HG03469 (cell line): ENCODE data around the gene PDCD11.
"Not testable (repeated sequence)": the region's sequence is repeated elsewhere in the genome, so short reads cannot be mapped to it uniquely, and the experiment has no call there.

ENCODE experiments used
- ATAC-seq: cut with Tn5 transposase; IDR thresholded peaks from one replicate; pipeline ENCODE4 v1.9.1; 2021; ENCODE audit warnings: mild to moderate bottlenecking, moderate library complexity, moderate number of reproducible peaks; ENCODE audit not compliant: unreplicated experiment

PDCD11 gene

GRCh38 chr10:103417148-103417469, 20.7 kb downstream of the PDCD11 start:
- ATAC-seq, result not testable (repeated sequence)

GRCh38 chr10:103417601-103418000, 21.2 kb downstream of the PDCD11 start:
- no peak for ATAC-seq

- ATAC-seq, result no peak
These were observed 22.7 kb downstream of the PDCD11 start for GRCh38 chr10:103419101-103419500.

GRCh38 chr10:103423748-103424147, 27.3 kb downstream of the PDCD11 start:
- no peak for ATAC-seq

- no peak for ATAC-seq
These were observed 31.4 kb downstream of the PDCD11 start for GRCh38 chr10:103427866-103428265.

DNA sequence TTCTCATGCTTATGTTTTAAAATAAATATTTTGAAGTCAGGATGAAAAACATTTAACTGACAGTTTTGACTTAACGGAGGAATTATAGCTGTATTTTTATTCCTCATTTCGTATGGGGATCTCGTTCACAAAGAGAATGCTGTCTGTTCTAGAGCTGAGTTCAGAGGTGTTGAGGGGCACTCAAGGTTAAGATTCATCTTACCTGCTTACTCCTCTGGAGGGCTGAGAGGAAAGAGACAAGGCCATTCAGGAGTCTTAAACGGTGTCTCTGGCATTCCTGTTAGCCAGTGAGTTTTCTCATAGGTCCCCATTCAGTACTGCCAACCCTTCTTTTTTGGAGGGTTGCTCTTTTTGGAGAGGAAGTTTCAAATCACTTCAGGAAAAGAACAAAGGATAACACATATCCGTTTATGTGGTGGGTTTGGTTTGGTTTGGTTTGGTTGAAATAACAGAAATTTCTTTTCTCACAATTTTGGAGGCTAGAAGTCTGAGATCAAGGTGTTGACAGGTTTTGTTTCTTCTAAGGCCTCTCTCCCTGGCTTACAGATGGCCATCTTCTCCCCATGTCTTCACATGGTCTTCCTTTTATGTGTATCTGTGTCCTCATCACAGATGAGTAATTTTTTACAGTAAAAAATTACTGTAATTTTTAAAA, 32.7 kb downstream of the PDCD11 start:
- ATAC-seq, result no peak

DNA sequence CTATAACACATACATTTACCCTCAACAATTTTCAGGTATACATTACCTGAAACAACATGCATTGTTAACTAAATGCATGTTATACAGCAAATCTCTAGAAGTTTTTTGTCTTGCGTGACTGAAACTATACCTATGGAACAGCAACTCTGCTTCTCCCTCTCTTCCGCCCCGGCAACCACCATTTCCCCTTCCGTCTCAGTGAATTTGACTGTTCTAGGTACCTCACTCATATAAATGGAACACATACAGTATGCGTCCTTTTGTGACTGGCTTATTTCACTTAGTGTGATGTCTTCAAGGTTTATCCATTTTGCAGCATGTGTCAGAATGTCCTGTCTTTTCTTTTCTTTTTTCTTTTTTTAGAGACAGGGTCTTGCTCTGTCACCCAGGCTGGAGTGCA, 33.2 kb downstream of the PDCD11 start:
- no peak for ATAC-seq

- ATAC-seq, result no peak
These were observed 35.5 kb downstream of the PDCD11 start for GRCh38 chr10:103431902-103432301.

DNA sequence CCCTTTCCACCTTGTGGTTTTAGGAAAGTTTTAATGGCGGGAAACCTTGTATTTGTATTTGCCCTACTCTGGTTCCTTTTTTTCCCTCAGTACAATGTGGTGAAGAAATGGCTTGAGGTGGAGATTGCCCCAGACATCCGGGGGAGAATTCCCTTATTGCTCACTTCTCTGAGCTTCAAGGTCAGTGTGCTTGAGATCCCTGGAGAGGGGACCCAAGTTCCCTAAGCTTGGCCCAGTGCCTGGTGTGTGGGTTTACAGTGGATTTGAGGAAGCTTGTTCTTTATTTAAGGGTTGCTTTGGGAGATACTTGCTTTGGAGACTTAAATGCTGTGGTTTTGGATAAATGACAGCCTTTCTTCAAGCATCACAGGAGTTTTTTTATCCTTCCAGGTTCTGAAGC, 37.4 kb downstream of the PDCD11 start:
- ATAC-seq, result no peak

GRCh38 chr10:103439776-103440175, 43.4 kb downstream of the PDCD11 start:
- no peak for ATAC-seq

DNA sequence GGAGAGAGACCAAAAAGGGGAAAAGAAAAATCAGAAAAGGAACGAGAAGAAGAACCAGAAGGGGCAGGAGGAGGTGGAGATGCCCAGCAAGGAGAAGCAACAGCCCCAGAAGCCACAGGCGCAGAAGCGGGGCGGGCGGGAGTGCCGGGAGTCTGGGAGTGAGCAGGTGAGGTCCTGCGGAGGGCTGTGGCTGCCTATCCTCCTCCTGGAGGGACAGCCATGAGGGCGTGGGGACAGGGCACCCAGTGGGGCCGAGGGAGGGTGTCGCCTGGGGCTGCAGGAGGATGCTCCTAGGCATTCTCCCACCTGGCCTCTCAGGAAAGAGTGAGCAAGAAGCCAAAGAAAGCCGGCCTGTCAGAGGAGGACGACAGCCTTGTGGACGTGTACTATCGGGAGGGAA, 44.0 kb downstream of the PDCD11 start:
- ATAC-seq, result no peak

GRCh38 chr10:103441206-103441605, 44.8 kb downstream of the PDCD11 start:
- ATAC-seq, result no peak

DNA sequence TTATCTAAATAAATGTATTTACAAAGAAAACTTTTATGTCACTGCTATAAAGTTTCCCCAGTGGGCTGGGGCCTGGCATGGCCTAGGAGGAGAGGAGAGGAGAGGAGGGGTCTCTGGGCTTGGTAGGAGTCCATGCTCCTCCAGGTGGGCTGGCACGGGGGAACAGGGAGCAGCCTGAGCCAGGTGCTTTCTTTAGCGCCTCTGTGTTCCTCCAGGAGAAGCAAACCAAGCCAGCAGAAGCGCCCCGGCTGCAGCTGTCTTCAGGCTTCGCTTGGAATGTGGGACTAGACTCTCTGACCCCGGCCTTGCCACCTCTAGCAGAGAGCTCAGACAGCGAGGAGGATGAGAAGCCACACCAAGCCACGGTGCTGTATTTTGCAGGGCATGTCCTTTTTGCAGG, 45.2 kb downstream of the PDCD11 start:
- no peak for ATAC-seq

DNA sequence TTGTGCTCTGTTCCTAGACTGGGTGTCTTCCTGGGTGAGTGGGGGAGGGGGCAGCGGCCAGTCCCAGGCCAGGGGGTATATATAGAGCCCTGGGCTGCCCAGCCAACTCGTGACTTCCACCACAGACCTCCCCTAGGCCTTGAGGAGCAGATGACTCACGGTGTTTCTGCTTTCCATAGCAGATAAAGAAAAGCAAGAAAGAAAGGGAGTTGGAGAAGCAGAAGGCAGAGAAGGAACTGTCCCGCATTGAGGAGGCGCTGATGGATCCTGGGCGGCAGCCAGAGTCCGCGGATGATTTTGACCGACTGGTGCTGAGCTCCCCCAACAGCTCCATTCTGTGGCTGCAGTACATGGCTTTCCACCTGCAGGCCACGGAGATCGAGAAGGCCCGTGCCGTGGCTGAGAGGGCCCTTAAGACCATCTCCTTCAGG, 45.6 kb downstream of the PDCD11 start:
- no peak for ATAC-seq

DNA sequence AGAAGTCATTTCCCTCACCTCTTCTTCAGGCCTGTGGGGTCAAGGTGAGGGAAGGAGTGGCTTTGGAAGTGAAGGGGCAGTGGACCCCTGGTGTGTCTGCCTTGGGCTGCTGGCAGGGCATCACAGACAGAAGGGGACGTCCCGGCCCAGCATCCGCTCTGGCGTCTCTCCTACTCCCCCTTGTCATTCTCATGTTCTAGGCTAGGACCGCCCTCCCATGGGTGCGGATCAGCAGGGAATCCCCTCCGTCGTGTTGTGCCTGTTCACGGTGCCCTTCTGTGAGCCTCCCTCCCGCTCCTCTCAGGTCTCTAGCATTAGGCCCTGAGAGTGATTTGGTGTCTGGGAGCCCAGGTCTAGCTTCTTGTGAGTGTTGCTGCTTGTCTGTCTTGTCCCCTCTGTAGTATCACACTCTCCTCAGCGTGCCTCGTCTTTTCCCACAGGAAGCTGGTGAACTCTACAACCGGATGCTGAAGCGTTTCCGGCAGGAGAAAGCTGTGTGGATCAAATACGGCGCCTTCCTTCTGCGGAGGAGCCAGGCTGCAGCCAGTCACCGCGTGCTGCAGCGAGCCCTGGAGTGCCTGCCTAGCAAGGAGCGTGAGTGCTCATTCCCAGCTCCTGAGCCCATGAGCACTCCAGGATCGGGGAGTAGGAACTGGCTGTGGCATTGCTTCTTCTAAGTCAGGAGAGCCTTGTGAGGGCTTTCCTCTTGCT, 47.2 kb downstream of the PDCD11 start:
- no peak for ATAC-seq

GRCh38 chr10:103444478-103444877, 48.1 kb downstream of the PDCD11 start:
- ATAC-seq, result no peak

- ATAC-seq, result no peak
These were observed 48.9 kb downstream of the PDCD11 start for GRCh38 chr10:103445366-103445765.

GRCh38 chr10:103445767-103446567, 49.5 kb downstream of the PDCD11 start:
- ATAC-seq, result no peak

GRCh38 chr10:103447187-103447586, 50.8 kb downstream of the PDCD11 start:
- ATAC-seq, result no peak

GRCh38 chr10:103448746-103449145, 52.3 kb downstream of the PDCD11 start:
- ATAC-seq, result no peak

DNA sequence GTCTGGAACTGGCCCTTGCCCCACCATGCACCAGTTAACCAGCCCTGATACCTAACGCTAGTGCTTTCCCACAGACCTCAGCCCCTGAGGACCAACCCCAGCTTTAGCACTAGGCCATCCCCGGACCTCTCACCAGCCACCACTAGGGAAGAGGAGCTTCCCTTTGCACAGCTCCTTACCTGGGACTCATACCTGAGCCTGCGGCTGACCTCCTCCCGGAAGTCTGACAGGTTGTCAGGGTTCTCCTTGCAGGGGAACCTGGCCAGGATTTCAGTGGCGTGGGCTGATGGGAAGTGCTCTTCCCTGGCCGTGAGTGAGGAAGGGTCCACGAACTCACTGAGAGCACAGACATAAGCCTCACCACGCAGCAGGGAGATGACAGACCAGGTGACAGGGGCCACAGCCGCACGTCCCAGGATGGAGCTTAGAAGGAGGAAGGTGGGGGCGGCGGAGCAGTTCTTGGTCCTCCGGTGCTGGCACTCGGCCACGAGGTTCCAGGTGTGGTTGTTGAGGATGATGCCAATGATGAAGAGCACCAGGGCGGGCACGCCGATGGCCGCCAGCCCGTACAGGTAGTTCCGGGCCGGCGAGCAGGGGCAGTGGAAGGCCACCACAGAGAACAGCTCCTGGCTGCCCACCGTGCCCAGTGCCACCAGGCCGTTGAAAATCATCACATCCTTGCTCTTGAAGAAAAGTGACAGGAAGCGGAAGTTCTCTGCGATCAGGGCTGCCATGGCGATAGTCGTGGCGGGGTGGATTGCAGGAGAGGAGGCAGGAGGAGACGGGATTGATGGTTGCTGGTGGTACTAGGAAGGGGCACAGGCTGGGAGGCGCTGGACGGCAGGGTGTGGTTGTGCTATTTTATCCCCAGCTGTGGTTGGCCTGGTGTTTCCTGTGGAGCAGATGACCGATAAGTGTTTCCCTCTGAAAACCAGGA, 53.0 kb downstream of the PDCD11 start:
- no peak for ATAC-seq
